Lower leg skin (tissue), 4 donors: ENCODE results near the gene CFAP299. TPM values are rescaled to one million over a fixed set of nuclear protein-coding genes. Genes with fewer than 3 reads are reported as not detected.

Experiments
- DNase-seq, 2 donors: peaks; one replicate each; pipeline ENCODE4 v3.0.0-alpha.2; 2019; ENCODE audit warnings: low spot score in 2 of 2
- H3K4me3 ChIP-seq: fragments of 200-600 bp; sonication (generic); 2 replicates; pipeline ENCODE4 v1.5.1; 2017; ENCODE audit warnings: mild to moderate bottlenecking, low read depth; ENCODE audit not compliant: poor library complexity, severe bottlenecking
- CTCF ChIP-seq, 3 donors: fragments of 450-650 bp; IDR thresholded peaks; one replicate each; pipeline ENCODE4 v1.5.1; 2016; ENCODE audit warnings: antibody characterized with exemption in 3 of 3, mild to moderate bottlenecking in 3 of 3, moderate library complexity in 2 of 3
- POLR2A ChIP-seq, 2 donors: fragments of 450-650 bp; IDR thresholded peaks; one replicate each; pipeline ENCODE4 v1.6.1; 2016 to 2017; ENCODE audit warnings: antibody characterized with exemption in 2 of 2, mild to moderate bottlenecking in 1 of 2, moderate library complexity in 1 of 2
- WGBS, 2 donors: methylation state at CpG; one replicate each; pipeline ENCODE4 v1.1.5; 2018; 5-methylcytosine and 5-hydroxymethylcytosine counted together
- intact Hi-C: fragments of 100-400 bp; cut with DNase I; formaldehyde crosslinking; loops from one replicate; pipeline ENCODE4 v1.15.0; 2023; ENCODE audit warnings: low total_unique reads
- total RNA-seq, 4 donors: library from RNA; depleted of rRNA; stranded (reverse); fragments of >200 nt; gene quantifications; one replicate each; pipeline ENCODE4 v1.1.0, GENCODE V29; 2016

CFAP299 gene
- total RNA-seq, 4 donors from 2014 or later = not detected

GRCh38 chr4:80709082-80709869 is 373.7 kb downstream of the CFAP299 start:
- intact Hi-C loops = no loop called here
- no peak for TF ChIP-seq CTCF (IDR thresholded peaks at IDR 0.05)
- TF ChIP-seq POLR2A (IDR thresholded peaks at IDR 0.05) = no peak
- DNase-seq = no peak
- no peak overlapping the region for H3K4me3 ChIP-seq
- 42 to 50% methylated on average over 6 of the region's 6 CpGs for WGBS, 2 donors

- TF ChIP-seq CTCF (IDR thresholded peaks at IDR 0.05) = no peak
- TF ChIP-seq POLR2A (IDR thresholded peaks at IDR 0.05) = no peak
- intact Hi-C loops = no loop called here
- WGBS, 2 donors = 64 to 65% methylated on average over 5 of the region's 5 CpGs
- H3K4me3 ChIP-seq = no peak overlapping the region
- no peak for DNase-seq
Measured at GRCh38 chr4:80710748-80711451, 375.4 kb downstream of the CFAP299 start.

- no peak for DNase-seq
- WGBS, 2 donors = 47 to 49% methylated on average over 1 of the region's 1 CpG
- intact Hi-C loops = no loop called here
- no peak overlapping the region for H3K4me3 ChIP-seq
- TF ChIP-seq CTCF (IDR thresholded peaks at IDR 0.05) (no peak), POLR2A (IDR thresholded peaks at IDR 0.05) (no peak)
Measured at GRCh38 chr4:80711956-80712355, 376.4 kb downstream of the CFAP299 start.

- DNase-seq = no peak
- intact Hi-C loops = no loop called here
- TF ChIP-seq POLR2A (IDR thresholded peaks at IDR 0.05) = no peak
- no peak for TF ChIP-seq CTCF (IDR thresholded peaks at IDR 0.05)
- 13 to 24% methylated on average over 1 of the region's 1 CpG for WGBS, 2 donors
- H3K4me3 ChIP-seq = no peak overlapping the region
Measured at GRCh38 chr4:80713409-80713808, 377.9 kb downstream of the CFAP299 start.

GRCh38 chr4:80717204-80717603 is 381.7 kb downstream of the CFAP299 start:
- no peak for TF ChIP-seq POLR2A (IDR thresholded peaks at IDR 0.05)
- 47 to 55% methylated on average over 2 of the region's 2 CpGs for WGBS, 2 donors
- DNase-seq = no peak
- H3K4me3 ChIP-seq = no peak overlapping the region
- intact Hi-C loops = no loop called here

- TF ChIP-seq CTCF (IDR thresholded peaks at IDR 0.05) = no peak
- TF ChIP-seq POLR2A (IDR thresholded peaks at IDR 0.05) = no peak
- WGBS, 2 donors = 42 to 46% methylated on average over 1 of the region's 1 CpG
- no peak overlapping the region for H3K4me3 ChIP-seq
- intact Hi-C loops = no loop called here
- no peak for DNase-seq
Measured at GRCh38 chr4:80726471-80726870, 390.9 kb downstream of the CFAP299 start.
